K562 (cell line): ENCODE data around the gene PRKD1. TPM values are rescaled to one million over a fixed set of nuclear protein-coding genes. Genes with fewer than 3 reads are reported as not detected.

Source experiments
- ATAC-seq: fragments of 200-7000 bp; cut with Tn5 transposase; 3 replicates; pipeline ENCODE4 v1.9.1; 2020; ENCODE audit warnings: moderate library complexity
- BruUV-seq: library from RNA; stranded (reverse); fragments of 400-500 nt; replicated peaks from 2 replicates; lab custom pipeline; 2021; lab: Mats Ljungman, UMichigan
- CTCF ChIA-PET: fragments of 300-600 bp; formaldehyde crosslinking; extraction: SDS; loops from one replicate; lab custom pipeline; 2021; ENCODE audit warnings: low intra/inter-chr PET ratio; lab: Yijun Ruan, JAX
- POLR2A ChIA-PET: fragments of 300-600, 350-650 bp; sonication (Branson Sonifier 250); formaldehyde crosslinking; extraction: SDS; loops from one replicate; lab custom pipeline; 2021; ENCODE audit warnings: antibody characterized with exemption, inconsistent platforms; lab: Yijun Ruan, JAX
- DNase-seq, 4 experiments: peaks; one replicate each; pipeline versions ENCODE4 v3.0.0 to v3.0.0-alpha.2; 2011 to 2018; ENCODE audit warnings: low spot score in 3 of 4, mixed read lengths in 3 of 4; ENCODE audit errors: extremely low read depth in 1 of 4
- FAIRE-seq: peaks from 2 replicates; lab custom pipeline; 2011; peaks lifted over from hg19 to GRCh38; lab: Jason Lieb, UNC
- H2AFZ ChIP-seq: 2 replicates; pipeline ENCODE4 v1.6.0; 2011; ENCODE audit warnings: low read depth, low read length, control low read depth, inconsistent platforms
- H3K27ac ChIP-seq: fragments of 200-600 bp; 3 replicates; pipeline ENCODE4 v1.8.0; 2011; ENCODE audit warnings: low read depth, mild to moderate bottlenecking, control low read depth, inconsistent platforms, low read length, moderate library complexity, mixed read lengths; ENCODE audit errors: extremely low read depth
- H3K27me3 ChIP-seq, 2 experiments: fragments of 300-600 bp in 1 of 2; 2 replicates in 1 of 2; 3 replicates in 1 of 2; pipeline versions ENCODE4 v1.6.0 to v1.8.0; 2011; ENCODE audit warnings: inconsistent platforms in 2 of 2, low read length in 2 of 2, mild to moderate bottlenecking in 1 of 2, mixed read lengths in 1 of 2, moderate library complexity in 1 of 2; ENCODE audit not compliant: control insufficient read depth in 2 of 2, insufficient read depth in 2 of 2
- H3K36me3 ChIP-seq: fragments of 300-600 bp; 3 replicates; pipeline ENCODE4 v1.8.0; 2011; ENCODE audit warnings: mild to moderate bottlenecking, low read length, inconsistent platforms; ENCODE audit not compliant: control insufficient read depth, insufficient read depth
- H3K4me1 ChIP-seq, 2 experiments: fragments of 200-600 bp in 1 of 2; replicated peaks in 1 of 2; 2 replicates in 1 of 2; 3 replicates in 1 of 2; pipeline versions ENCODE4 v1.5.1 to v1.8.0; 2011; ENCODE audit warnings: inconsistent platforms in 2 of 2, low read length in 2 of 2, mild to moderate bottlenecking in 1 of 2, mixed read lengths in 1 of 2, moderate library complexity in 1 of 2; ENCODE audit not compliant: control insufficient read depth in 2 of 2, insufficient read depth in 2 of 2
- H3K4me2 ChIP-seq: 2 replicates; pipeline ENCODE4 v1.6.1; 2011; ENCODE audit warnings: low read length, control low read depth, inconsistent platforms, mixed read lengths; ENCODE audit not compliant: insufficient read depth
- H3K4me3 ChIP-seq: fragments of 200-600 bp; sonication (generic), shearing (Covaris generic); 2 replicates; pipeline ENCODE4 v1.5.1; 2016; ENCODE audit warnings: control low read depth, inconsistent platforms
- H3K79me2 ChIP-seq: fragments of 200-600 bp; 3 replicates; pipeline ENCODE4 v1.8.0; 2011; ENCODE audit warnings: low read length, inconsistent platforms; ENCODE audit not compliant: control insufficient read depth, insufficient read depth
- H3K9ac ChIP-seq, 2 experiments: 2 replicates each; pipeline versions ENCODE4 v1.6.0 to v1.6.1; 2011; ENCODE audit warnings: low read depth in 2 of 2, low read length in 2 of 2, control low read depth in 1 of 2, inconsistent platforms in 1 of 2, mild to moderate bottlenecking in 1 of 2, mixed read lengths in 1 of 2; ENCODE audit not compliant: insufficient read depth in 1 of 2
- H3K9me1 ChIP-seq: one replicate; pipeline ENCODE4 v1.6.0; 2011; ENCODE audit warnings: inconsistent platforms, mild to moderate bottlenecking, low read length, moderate library complexity; ENCODE audit not compliant: control insufficient read depth, insufficient read depth
- H3K9me3 ChIP-seq: replicated peaks from 2 replicates; pipeline ENCODE4 v1.5.1; 2011; ENCODE audit warnings: low read depth, low read length, inconsistent platforms; ENCODE audit not compliant: control insufficient read depth, insufficient read depth
- H4K20me1 ChIP-seq: replicated peaks from 2 replicates; pipeline ENCODE4 v1.6.1; 2011; ENCODE audit warnings: low read length, inconsistent platforms, mixed read lengths; ENCODE audit not compliant: control insufficient read depth, insufficient read depth
- KLF1 ChIP-seq: fragments of 450-650 bp; IDR thresholded peaks from 2 replicates; pipeline ENCODE4 v1.6.1; 2016; ENCODE audit warnings: missing genetic modification characterization, missing compliant biosample characterization
- MTA3 ChIP-seq: fragments of 450-650 bp; formaldehyde crosslinking; IDR thresholded peaks from 2 replicates; pipeline ENCODE4 v1.6.1; 2017; ENCODE audit warnings: mild to moderate bottlenecking, borderline replicate concordance
- NEUROD1 ChIP-seq: fragments of 150-350 bp; IDR thresholded peaks from 2 replicates; pipeline ENCODE4 v1.6.1; 2014; ENCODE audit warnings: borderline replicate concordance, low read length, low read depth; ENCODE audit not compliant: partially characterized antibody
- RNF2 ChIP-seq: sonication (generic); IDR thresholded peaks from 2 replicates; pipeline ENCODE4 v1.6.1; 2016
- WGBS: fragments of 100-300 bp; shearing (Covaris generic); methylation state at CpG from one replicate; pipeline ENCODE4 v1.1.6; 2016; ENCODE audit warnings: low coverage, mixed read lengths; ENCODE audit not compliant: insufficient coverage; ENCODE audit errors: missing lambda C conversion rate; 5-methylcytosine and 5-hydroxymethylcytosine counted together
- in situ Hi-C: fragments of 300-500 bp; cut with MboI; formaldehyde crosslinking; loops from 4 replicates; pipeline ENCODE4 v1.15.0; 2018; ENCODE audit warnings: inconsistent platforms, mixed read lengths
- intact Hi-C: fragments of 100-400 bp; cut with micrococcal nuclease; formaldehyde crosslinking; loops from 2 replicates; pipeline ENCODE4 v1.14.2; 2022
- polyA plus RNA-seq, 8 experiments: library from polyadenylated mRNA; depleted of rRNA in 4 of 8; stranded (reverse) in 5 of 8; unstranded in 3 of 8; fragments of >200 nt; fragmentation: Nextera tagmentation in 2 of 8; fragmentation: Illumina TruSeq in 1 of 8; extraction: Ambion mirVana in 2 of 8; extraction: Trizol in 1 of 8; gene quantifications; 2 replicates each; pipeline versions ENCODE4 v1.2.1 to v1.2.3, GENCODE V29; 2011 to 2014; ENCODE audit warnings: inconsistent platforms in 1 of 8, missing spikeins in 1 of 8
- total RNA-seq, 7 experiments: library from RNA; depleted of rRNA in 6 of 7; stranded (reverse); fragments of >200 nt in 6 of 7; fragmentation: Illumina TruSeq in 2 of 7; extraction: Trizol in 2 of 7; gene quantifications; 2 replicates each; pipeline versions ENCODE4 v1.2.1 to v1.2.3, GENCODE V29; 2011 to 2021; ENCODE audit warnings: low replicate concordance in 1 of 7
- TF ChIP-seq, protein P1 (sequence below): fragments of 250-450 bp; sonication (Bioruptor Pico); IDR thresholded peaks from 2 replicates; pipeline ENCODE4 v1.8.0; 2021; ENCODE audit warnings: borderline replicate concordance, mild to moderate bottlenecking, moderate library complexity; ENCODE audit not compliant: poor library complexity, severe bottlenecking
- TF ChIP-seq, protein P2 (sequence below): fragments of 200-600 bp; sonication (generic); IDR thresholded peaks from one replicate; pipeline ENCODE4 v1.6.1; 2012; ENCODE audit warnings: mild to moderate bottlenecking, low read depth, low read length, inconsistent platforms
- TF ChIP-seq, protein P3 (sequence below), 2 experiments: fragments of 200-800 bp in 1 of 2; sonication (Bioruptor generic) in 1 of 2; sonication (generic) in 1 of 2; formaldehyde crosslinking in 1 of 2; IDR thresholded peaks in 1 of 2; conservative IDR thresholded peaks in 1 of 2; 2 replicates each; pipeline versions ENCODE4 v1.5.0 to v1.6.1; 2016 to 2020; ENCODE audit warnings: missing compliant biosample characterization in 1 of 2, missing genetic modification characterization in 1 of 2, missing genetic modification reagents in 1 of 2

The PRKD1 gene
- total and polyA plus RNA-seq, 9 of the 15 experiments (the other 6 are each of a cell fraction or from before 2014, with no cell fraction given): 0.04 to 0.25 (median 0.13) TPM; not detected in 1

DNA sequence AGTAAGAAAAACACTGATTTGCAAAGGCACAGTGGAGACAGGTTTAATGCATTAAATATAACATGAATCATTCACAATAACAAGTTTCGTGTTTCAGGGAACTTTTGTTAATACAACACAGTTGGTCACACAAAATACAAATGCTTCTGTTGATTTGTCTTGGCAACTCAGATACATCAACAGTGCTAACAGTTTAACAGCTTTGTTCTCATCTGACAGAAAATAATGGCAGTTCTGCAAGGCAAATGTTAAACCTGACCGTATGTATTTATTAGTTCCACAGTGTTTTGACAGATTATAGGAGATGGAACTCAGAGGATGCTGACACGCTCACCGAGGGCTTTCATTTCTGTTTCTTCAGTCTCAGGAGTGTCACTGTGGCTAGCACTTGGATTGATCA lies 350.7 kb downstream of the PRKD1 start (continued):
- TF ChIP-seq NEUROD1 (no peak), KLF1 (tag) (no peak)
- TF ChIP-seq, protein P1, sequence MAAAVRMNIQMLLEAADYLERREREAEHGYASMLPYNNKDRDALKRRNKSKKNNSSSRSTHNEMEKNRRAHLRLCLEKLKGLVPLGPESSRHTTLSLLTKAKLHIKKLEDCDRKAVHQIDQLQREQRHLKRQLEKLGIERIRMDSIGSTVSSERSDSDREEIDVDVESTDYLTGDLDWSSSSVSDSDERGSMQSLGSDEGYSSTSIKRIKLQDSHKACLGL (CRISPR knock-in tag): no peak

DNA sequence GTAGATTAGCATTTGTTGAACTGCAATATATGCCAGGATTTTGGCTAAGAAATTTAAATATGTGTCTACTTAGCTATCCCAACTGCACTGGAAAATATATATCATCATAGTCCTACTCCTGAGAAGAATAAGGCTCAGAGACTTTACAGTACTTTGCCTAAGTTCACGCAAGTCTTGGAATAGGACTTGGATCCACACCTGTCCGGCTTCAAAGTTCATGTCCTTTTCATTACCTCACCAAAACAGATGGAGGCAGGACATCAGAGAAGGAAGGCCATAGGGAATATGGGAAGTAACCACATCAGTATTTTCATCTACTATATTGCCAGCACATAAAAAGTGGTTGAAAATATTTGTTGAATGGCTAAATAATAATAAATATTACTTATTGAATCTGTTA lies 358.5 kb downstream of the PRKD1 start:
- no peak overlapping the region for H3K4me3 ChIP-seq
- POLR2A ChIA-PET: interaction anchor here (0.7 kb wide), 1 partner anchor 427 kb away, joined by 3 read pairs; no protein-coding TSS in a partner anchor
- H3K27ac ChIP-seq: no peak overlapping the region
- WGBS: 0% methylated on average over 2 of the region's 2 CpGs
- H3K9me3 ChIP-seq: no peaks in the 10 kb centered on the region
- H2AFZ ChIP-seq: no peak overlapping the region
- intact Hi-C loops (no loop called here), in situ Hi-C loops (loop anchor here (25.0 kb wide), 1 partner anchor 443 kb away; no protein-coding TSS in a partner anchor)
- FAIRE-seq (no peak), DNase-seq (no peak), ATAC-seq (no peak)
- H3K9me1 ChIP-seq: no peaks in the 10 kb centered on the region
- H3K79me2 ChIP-seq: no peaks in the 10 kb centered on the region
- no peaks in the 10 kb centered on the region for H3K36me3 ChIP-seq
- no peaks in the 10 kb centered on the region for H3K27me3 ChIP-seq
- H4K20me1 ChIP-seq: no peaks in the 10 kb centered on the region
- CTCF ChIA-PET: no interaction called here
- H3K9ac ChIP-seq: no peak overlapping the region
- no peaks in the 10 kb centered on the region for H3K4me1 ChIP-seq
- H3K4me2 ChIP-seq: no peak overlapping the region
- BruUV-seq: no TSS peak
- TF ChIP-seq RNF2 (no peak), MTA3 (no peak)
- TF ChIP-seq, protein P2, sequence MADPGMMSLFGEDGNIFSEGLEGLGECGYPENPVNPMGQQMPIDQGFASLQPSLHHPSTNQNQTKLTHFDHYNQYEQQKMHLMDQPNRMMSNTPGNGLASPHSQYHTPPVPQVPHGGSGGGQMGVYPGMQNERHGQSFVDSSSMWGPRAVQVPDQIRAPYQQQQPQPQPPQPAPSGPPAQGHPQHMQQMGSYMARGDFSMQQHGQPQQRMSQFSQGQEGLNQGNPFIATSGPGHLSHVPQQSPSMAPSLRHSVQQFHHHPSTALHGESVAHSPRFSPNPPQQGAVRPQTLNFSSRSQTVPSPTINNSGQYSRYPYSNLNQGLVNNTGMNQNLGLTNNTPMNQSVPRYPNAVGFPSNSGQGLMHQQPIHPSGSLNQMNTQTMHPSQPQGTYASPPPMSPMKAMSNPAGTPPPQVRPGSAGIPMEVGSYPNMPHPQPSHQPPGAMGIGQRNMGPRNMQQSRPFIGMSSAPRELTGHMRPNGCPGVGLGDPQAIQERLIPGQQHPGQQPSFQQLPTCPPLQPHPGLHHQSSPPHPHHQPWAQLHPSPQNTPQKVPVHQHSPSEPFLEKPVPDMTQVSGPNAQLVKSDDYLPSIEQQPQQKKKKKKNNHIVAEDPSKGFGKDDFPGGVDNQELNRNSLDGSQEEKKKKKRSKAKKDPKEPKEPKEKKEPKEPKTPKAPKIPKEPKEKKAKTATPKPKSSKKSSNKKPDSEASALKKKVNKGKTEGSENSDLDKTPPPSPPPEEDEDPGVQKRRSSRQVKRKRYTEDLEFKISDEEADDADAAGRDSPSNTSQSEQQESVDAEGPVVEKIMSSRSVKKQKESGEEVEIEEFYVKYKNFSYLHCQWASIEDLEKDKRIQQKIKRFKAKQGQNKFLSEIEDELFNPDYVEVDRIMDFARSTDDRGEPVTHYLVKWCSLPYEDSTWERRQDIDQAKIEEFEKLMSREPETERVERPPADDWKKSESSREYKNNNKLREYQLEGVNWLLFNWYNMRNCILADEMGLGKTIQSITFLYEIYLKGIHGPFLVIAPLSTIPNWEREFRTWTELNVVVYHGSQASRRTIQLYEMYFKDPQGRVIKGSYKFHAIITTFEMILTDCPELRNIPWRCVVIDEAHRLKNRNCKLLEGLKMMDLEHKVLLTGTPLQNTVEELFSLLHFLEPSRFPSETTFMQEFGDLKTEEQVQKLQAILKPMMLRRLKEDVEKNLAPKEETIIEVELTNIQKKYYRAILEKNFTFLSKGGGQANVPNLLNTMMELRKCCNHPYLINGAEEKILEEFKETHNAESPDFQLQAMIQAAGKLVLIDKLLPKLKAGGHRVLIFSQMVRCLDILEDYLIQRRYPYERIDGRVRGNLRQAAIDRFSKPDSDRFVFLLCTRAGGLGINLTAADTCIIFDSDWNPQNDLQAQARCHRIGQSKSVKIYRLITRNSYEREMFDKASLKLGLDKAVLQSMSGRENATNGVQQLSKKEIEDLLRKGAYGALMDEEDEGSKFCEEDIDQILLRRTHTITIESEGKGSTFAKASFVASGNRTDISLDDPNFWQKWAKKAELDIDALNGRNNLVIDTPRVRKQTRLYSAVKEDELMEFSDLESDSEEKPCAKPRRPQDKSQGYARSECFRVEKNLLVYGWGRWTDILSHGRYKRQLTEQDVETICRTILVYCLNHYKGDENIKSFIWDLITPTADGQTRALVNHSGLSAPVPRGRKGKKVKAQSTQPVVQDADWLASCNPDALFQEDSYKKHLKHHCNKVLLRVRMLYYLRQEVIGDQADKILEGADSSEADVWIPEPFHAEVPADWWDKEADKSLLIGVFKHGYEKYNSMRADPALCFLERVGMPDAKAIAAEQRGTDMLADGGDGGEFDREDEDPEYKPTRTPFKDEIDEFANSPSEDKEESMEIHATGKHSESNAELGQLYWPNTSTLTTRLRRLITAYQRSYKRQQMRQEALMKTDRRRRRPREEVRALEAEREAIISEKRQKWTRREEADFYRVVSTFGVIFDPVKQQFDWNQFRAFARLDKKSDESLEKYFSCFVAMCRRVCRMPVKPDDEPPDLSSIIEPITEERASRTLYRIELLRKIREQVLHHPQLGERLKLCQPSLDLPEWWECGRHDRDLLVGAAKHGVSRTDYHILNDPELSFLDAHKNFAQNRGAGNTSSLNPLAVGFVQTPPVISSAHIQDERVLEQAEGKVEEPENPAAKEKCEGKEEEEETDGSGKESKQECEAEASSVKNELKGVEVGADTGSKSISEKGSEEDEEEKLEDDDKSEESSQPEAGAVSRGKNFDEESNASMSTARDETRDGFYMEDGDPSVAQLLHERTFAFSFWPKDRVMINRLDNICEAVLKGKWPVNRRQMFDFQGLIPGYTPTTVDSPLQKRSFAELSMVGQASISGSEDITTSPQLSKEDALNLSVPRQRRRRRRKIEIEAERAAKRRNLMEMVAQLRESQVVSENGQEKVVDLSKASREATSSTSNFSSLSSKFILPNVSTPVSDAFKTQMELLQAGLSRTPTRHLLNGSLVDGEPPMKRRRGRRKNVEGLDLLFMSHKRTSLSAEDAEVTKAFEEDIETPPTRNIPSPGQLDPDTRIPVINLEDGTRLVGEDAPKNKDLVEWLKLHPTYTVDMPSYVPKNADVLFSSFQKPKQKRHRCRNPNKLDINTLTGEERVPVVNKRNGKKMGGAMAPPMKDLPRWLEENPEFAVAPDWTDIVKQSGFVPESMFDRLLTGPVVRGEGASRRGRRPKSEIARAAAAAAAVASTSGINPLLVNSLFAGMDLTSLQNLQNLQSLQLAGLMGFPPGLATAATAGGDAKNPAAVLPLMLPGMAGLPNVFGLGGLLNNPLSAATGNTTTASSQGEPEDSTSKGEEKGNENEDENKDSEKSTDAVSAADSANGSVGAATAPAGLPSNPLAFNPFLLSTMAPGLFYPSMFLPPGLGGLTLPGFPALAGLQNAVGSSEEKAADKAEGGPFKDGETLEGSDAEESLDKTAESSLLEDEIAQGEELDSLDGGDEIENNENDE: no peak
- TF ChIP-seq, protein P3, sequence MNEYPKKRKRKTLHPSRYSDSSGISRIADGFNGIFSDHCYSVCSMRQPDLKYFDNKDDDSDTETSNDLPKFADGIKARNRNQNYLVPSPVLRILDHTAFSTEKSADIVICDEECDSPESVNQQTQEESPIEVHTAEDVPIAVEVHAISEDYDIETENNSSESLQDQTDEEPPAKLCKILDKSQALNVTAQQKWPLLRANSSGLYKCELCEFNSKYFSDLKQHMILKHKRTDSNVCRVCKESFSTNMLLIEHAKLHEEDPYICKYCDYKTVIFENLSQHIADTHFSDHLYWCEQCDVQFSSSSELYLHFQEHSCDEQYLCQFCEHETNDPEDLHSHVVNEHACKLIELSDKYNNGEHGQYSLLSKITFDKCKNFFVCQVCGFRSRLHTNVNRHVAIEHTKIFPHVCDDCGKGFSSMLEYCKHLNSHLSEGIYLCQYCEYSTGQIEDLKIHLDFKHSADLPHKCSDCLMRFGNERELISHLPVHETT (CRISPR knock-in tag; conservative IDR thresholded peaks at IDR 0.05 in 1 of 2, IDR thresholded peaks at IDR 0.05 in 1 of 2): no peak
